GM19324 (cell line): ENCODE results near the gene SLC6A12.
"Not testable (repeated sequence)": the region's sequence is repeated elsewhere in the genome, so short reads cannot be mapped to it uniquely, and the experiment has no call there.

Experiments used
- ATAC-seq: cut with Tn5 transposase; IDR thresholded peaks from one replicate; pipeline ENCODE4 v1.9.1; 2021; ENCODE audit warnings: mild to moderate bottlenecking, moderate library complexity; ENCODE audit not compliant: unreplicated experiment, low FRiP score

Gene SLC6A12

DNA sequence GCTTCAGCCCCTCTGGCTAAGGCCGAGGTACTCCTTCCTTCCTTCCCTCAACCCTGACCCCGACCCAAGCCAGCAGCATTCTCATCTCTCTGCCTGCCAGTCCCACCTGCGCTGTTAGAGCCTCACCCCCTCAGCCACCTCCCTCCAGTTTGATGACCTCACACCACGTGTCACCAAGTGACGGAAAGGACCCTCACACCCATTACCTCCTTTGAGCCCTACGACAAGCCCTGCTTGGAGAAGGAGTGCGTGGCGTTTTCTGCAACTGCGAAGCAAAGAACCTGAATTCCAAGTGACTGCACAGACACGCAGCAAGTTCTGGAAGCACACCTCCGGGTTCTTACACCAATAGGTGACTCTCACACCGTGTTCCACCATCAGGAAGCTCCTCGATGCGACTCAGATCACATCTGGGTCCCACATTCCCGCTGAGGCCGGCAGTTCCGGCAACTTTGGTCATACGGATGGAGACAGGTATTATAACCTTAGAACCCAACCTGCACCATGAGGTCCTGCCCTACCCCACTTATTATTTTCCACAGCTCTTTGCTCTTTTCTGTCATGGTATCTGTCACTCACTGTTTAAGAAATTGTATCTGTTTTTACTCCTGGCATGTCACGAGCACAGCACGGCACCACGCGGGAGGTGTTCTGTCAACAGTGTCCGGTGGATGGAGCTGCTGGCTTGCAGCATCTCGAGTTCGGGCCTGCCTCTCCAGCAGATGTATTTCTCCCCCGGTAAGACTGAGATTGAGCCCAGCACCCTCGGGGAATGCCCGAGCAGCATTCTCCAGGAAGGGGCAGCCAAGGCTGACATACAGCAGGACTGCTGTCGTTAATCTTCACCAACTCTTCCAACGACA is 5.0 kb upstream of the SLC6A12 start:
- no peak for ATAC-seq

DNA sequence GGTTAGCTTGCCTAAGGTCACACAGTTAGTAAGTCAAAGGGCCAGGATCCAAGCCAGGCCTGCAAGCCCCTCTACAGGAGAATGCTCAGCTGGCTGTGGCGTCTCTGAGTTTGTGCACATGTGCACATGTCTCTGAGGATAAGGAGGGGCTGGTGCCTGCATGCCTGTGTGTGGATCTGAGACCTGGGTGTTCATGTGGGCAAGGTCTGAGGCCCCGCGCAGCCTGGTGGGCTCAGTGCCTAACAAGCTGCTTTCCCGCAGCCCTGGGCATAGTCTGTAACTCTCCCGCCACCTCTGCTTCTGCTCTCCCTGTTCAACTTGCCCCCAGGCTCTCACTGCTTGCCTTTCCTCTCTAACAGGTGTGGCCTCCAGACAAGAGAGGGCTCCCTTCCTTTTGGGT is 4.3 kb upstream of the SLC6A12 start:
- ATAC-seq, result no peak

GRCh38 chr12:217029-217428 is 3.1 kb upstream of the SLC6A12 start:
- ATAC-seq, result not testable (repeated sequence)

DNA sequence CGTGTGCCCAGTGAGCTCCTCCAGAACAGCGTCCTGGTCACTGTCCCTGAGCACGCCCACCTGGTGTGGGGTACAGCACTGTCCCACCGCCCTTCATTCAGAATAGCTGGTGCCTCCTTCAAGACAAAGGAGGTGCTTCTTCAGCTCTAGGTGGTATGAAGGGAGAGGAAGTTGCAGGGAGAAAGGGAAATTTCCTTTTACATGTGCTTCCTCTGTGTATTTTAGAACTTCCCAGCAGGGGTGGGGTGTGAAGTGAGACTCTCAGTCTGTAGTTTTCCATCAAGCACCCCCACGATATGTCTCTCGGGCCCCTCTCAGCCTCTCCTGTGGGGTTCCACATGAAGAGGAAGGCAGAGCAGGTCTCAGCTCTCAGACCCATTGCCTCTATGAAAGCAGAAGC is 1.2 kb upstream of the SLC6A12 start:
- no peak for ATAC-seq

GRCh38 chr12:213527-213932 is 427 bp downstream of the SLC6A12 start:
- no peak for ATAC-seq

GRCh38 chr12:212715-213526 is 1.0 kb downstream of the SLC6A12 start:
- ATAC-seq, result no peak

GRCh38 chr12:212415-212714 is 1.6 kb downstream of the SLC6A12 start:
- ATAC-seq, result no peak

GRCh38 chr12:211639-212414 is 2.1 kb downstream of the SLC6A12 start:
- no peak for ATAC-seq

DNA sequence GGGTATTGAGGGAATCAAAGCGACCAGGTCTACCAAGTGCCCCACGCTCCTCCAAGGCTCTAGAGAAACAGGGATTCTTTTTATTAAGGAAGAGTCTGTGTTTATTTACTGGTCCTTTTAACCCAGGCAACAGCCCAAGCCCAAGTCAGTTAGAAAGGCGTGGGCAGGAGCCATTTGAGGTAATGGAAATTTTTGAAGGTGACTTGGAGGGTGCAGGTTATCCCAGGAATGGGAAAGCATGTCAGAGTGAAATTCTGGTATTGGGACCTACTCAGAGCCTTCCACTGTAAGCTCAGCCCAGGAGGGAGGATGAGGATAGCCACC is 2.9 kb downstream of the SLC6A12 start:
- ATAC-seq, result no peak

- ATAC-seq, result no peak
These were observed 3.4 kb downstream of the SLC6A12 start for GRCh38 chr12:210277-211141.

DNA sequence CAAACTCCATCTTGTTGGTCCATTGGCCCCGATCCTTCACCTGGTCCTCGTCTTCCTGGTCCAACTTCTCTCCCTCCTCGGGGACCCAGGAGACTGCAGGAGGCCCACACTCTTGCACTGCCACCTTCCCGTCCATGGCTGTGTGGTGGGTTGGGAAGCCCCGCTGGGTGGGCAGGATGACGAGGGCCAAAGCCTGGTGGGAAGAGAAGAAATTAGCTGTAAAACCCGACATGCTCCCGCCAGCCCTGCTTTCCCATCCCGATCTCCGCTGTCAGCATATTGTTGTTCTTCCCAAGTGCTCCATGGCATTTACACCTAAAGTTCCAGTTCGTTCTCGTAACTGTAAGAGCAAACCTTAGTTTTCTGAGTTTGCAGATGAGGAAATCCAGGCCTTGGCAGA is 4.1 kb downstream of the SLC6A12 start:
- ATAC-seq, result no peak

GRCh38 chr12:209246-209645 is 4.7 kb downstream of the SLC6A12 start:
- no peak for ATAC-seq

DNA sequence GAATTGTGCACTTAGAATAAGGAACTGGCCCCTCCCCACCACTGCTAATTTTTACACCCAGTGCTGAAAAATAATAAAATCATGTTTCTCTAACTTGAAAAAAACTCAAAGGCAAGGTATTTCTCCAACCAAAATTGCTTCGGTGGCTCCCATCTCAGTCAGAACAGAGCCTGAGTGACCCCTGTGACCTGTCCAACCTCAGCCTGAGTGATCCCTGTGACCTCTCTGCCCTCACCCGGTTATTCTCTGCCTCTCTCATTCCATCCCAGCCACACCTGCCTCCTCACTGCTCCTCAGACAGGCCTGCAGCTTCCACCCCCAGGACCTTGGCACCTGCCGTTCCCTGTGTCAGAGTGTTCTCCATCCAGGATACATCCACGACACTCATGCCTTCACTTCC is 5.1 kb downstream of the SLC6A12 start:
- ATAC-seq, result no peak

DNA sequence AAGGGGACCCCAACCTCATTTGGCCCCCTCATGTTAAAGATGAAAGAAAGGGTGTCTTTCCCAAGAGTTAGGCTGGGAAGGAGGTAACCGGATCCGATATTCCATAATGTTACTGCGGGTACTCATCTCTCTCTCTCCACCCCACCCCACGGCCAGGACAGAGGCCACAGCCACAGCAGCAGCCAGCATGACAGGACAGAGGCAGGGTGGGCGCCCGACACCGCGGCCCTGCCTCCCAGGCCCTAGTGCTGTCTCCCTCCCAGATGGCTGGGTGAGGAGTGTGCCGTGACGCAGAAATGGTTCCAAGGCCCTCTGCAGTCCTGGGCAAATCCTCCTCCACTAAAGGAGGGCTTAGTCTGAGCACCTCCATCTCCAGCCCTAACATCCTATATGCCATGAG is 6.2 kb downstream of the SLC6A12 start:
- ATAC-seq, result no peak

GRCh38 chr12:206746-207440 is 7.1 kb downstream of the SLC6A12 start:
- no peak for ATAC-seq

GRCh38 chr12:205026-205425 is 8.9 kb downstream of the SLC6A12 start:
- ATAC-seq, result no peak

- no peak for ATAC-seq
These were observed 9.7 kb downstream of the SLC6A12 start for GRCh38 chr12:204261-204678.

DNA sequence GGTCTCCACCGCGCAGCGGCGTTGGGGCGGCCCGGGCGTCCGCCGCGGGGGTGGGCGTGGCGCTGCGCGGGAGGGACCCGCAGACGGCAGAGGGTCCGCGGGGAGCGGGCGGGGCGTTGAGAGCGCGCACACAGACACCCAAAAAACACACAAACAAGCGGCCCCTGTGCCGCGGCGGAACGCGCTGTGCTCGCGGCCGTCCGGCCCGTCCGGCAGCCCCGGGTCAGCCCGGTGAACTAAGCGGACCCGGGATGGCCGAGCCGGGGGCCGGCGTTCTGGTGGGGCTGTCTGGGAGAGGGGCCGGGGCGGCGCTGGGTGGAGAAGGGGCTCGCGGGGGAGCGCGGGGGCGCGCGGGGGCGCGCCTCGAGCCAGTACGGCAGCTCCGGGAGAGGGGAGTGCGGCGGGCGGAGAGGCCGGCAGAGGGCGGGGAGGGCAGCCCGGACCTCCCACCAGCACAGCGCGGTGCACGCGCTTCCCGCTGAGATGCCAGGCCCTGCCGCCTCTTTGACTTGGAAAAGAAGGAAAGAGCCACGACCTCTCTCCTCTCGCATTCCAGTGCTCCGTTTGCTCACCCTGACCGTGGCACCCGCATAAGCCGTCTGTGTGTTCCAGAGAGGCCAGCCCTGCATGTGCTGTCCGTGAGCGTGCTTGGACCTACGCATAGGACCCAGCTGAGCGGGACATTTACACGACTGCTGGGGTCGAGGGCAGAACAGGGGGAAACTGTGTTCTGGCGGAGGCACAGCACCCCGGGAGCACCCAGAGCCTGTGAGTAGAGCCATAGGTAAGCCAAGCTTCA is 10.3 kb downstream of the SLC6A12 start:
- ATAC-seq, result no peak

DNA sequence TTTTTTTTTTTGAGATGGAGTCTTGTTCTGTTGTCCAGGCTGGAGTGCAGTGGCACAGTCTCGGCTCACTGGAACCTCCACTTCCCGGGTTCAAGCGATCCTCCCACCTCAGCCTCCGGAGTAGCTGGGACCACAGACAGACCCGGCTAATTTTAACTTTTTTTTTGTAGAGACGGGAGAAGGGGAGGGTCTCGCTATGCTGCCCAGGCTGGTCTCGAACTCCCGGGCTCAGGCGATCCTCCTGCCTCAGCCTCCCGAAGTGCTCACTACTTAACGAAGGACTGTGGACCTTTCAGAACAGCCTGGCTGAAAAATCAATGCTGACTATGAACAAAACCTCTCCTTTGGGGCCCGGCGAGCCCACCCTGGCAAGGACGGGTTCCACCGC is 10.9 kb downstream of the SLC6A12 start:
- no peak for ATAC-seq
